SK-N-MC (cell line): ENCODE data around the gene BCAM.

Experiments
- EZH2 ChIP-seq: fragments of 200-600 bp; sonication (generic); IDR thresholded peaks from one replicate; pipeline ENCODE4 v1.6.1; 2017; ENCODE audit warnings: antibody characterized with exemption
- FOXP2 ChIP-seq: optimal IDR thresholded peaks from 2 replicates; pipeline ENCODE3; 2011; ENCODE audit warnings: mild to moderate bottlenecking, moderate library complexity; ENCODE audit not compliant: insufficient read depth; ENCODE audit errors: extremely low read length, control extremely low read depth
- POLR2AphosphoS5 ChIP-seq: IDR thresholded peaks from 2 replicates; pipeline ENCODE4 v1.6.1; 2012; ENCODE audit warnings: mild to moderate bottlenecking, low read depth, low read length, borderline replicate concordance

GRCh38 chr19:44770550-44771257, 38.2 kb upstream of the BCAM start:
- no peak for TF ChIP-seq EZH2
- no peak for TF ChIP-seq FOXP2
- no peak for TF ChIP-seq POLR2AphosphoS5
